HepG2 (cell line): ENCODE results near the gene RNF40. TPM values are rescaled to one million over a fixed set of nuclear protein-coding genes. Genes with fewer than 3 reads are reported as not detected.

Source experiments
- AHR ChIP-seq: IDR thresholded peaks from 2 replicates; pipeline ENCODE4 v1.6.1; 2018; ENCODE audit warnings: missing genetic modification reagents, missing compliant biosample characterization
- ARNTL ChIP-seq: sonication (generic); formaldehyde crosslinking; IDR thresholded peaks from 2 replicates; pipeline ENCODE4 v1.4.0; 2020; ENCODE audit warnings: mild to moderate bottlenecking, missing genetic modification reagents
- CENPX ChIP-seq: sonication (generic); formaldehyde crosslinking; IDR thresholded peaks from 2 replicates; pipeline ENCODE4 v1.9.0; 2021; ENCODE audit warnings: mild to moderate bottlenecking, missing genetic modification reagents, moderate library complexity
- CTCF ChIP-seq: sonication (generic); formaldehyde crosslinking; IDR thresholded peaks from 2 replicates; pipeline ENCODE4 v1.5.0; 2020; ENCODE audit warnings: mild to moderate bottlenecking, missing genetic modification reagents, moderate library complexity
- HMGA1 ChIP-seq: sonication (generic); formaldehyde crosslinking; conservative IDR thresholded peaks from 2 replicates; pipeline ENCODE4 v1.4.0; 2020; ENCODE audit warnings: missing genetic modification reagents
- JUN ChIP-seq: sonication (generic); formaldehyde crosslinking; IDR thresholded peaks from 2 replicates; pipeline ENCODE4 v1.4.0; 2020; ENCODE audit warnings: mild to moderate bottlenecking, missing genetic modification reagents
- NFATC3 ChIP-seq: sonication (generic); formaldehyde crosslinking; IDR thresholded peaks from 2 replicates; pipeline ENCODE4 v1.5.1; 2020; ENCODE audit warnings: mild to moderate bottlenecking, missing genetic modification reagents
- RFXANK ChIP-seq: IDR thresholded peaks from 2 replicates; pipeline ENCODE4 v1.6.1; 2016
- SNRNP70 ChIP-seq: fragments of 200-400 bp; formaldehyde crosslinking; IDR thresholded peaks from 2 replicates; pipeline ENCODE4 v1.6.1; 2017; ENCODE audit warnings: mild to moderate bottlenecking, low read depth, low read length, moderate library complexity
- TBP ChIP-seq: sonication (generic); formaldehyde crosslinking; IDR thresholded peaks from 2 replicates; pipeline ENCODE4 v1.5.0; 2020; ENCODE audit warnings: missing genetic modification reagents
- ZMAT5 ChIP-seq: sonication (generic); formaldehyde crosslinking; IDR thresholded peaks from 2 replicates; pipeline ENCODE4 v1.5.0; 2020; ENCODE audit warnings: mild to moderate bottlenecking, low read depth, missing genetic modification reagents, borderline replicate concordance
- ZNF281 ChIP-seq: sonication (generic); formaldehyde crosslinking; IDR thresholded peaks from 2 replicates; pipeline ENCODE4 v1.4.0; 2020; ENCODE audit warnings: missing genetic modification reagents, borderline replicate concordance
- ZNF282 ChIP-seq: fragments of 450-650 bp; IDR thresholded peaks from 2 replicates; pipeline ENCODE4 v1.6.1; 2018; ENCODE audit not compliant: partially characterized antibody
- ZNF605 ChIP-seq: sonication (generic); formaldehyde crosslinking; IDR thresholded peaks from 2 replicates; pipeline ENCODE4 v1.8.0; 2022; ENCODE audit warnings: mild to moderate bottlenecking, missing genetic modification reagents
- ZNF709 ChIP-seq: sonication (generic); formaldehyde crosslinking; IDR thresholded peaks from 2 replicates; pipeline ENCODE4 v1.5.0; 2020; ENCODE audit warnings: mild to moderate bottlenecking, missing genetic modification reagents
- ZNF720 ChIP-seq: sonication (generic); formaldehyde crosslinking; IDR thresholded peaks from 2 replicates; pipeline ENCODE4 v1.4.0; 2020; ENCODE audit warnings: missing genetic modification reagents
- ZNF747 ChIP-seq: sonication (generic); formaldehyde crosslinking; IDR thresholded peaks from 2 replicates; pipeline ENCODE4 v1.8.1; 2023; ENCODE audit warnings: missing genetic modification reagents, mild to moderate bottlenecking, borderline replicate concordance
- ZNF780A ChIP-seq: sonication (generic); formaldehyde crosslinking; IDR thresholded peaks from 2 replicates; pipeline ENCODE4 v1.8.0; 2022; ENCODE audit warnings: mild to moderate bottlenecking, missing genetic modification reagents, moderate library complexity
- ZSCAN20 ChIP-seq: sonication (generic); formaldehyde crosslinking; IDR thresholded peaks from 2 replicates; pipeline ENCODE4 v1.4.0; 2020; ENCODE audit warnings: missing genetic modification reagents, mild to moderate bottlenecking, borderline replicate concordance
- ZSCAN25 ChIP-seq: sonication (generic); formaldehyde crosslinking; IDR thresholded peaks from 2 replicates; pipeline ENCODE4 v1.8.0; 2022; ENCODE audit warnings: mild to moderate bottlenecking, missing genetic modification reagents
- ZSCAN9 ChIP-seq: IDR thresholded peaks from 2 replicates; pipeline ENCODE4 v1.6.1; 2016; ENCODE audit warnings: borderline replicate concordance
- polyA plus RNA-seq, 8 experiments: library from polyadenylated mRNA; depleted of rRNA in 3 of 8; stranded (reverse) in 7 of 8; unstranded in 1 of 8; fragments of >200 nt; fragmentation: Illumina TruSeq in 4 of 8; extraction: Trizol in 4 of 8; gene quantifications; 2 replicates each; pipeline versions ENCODE4 v1.2.1 to v1.2.3, GENCODE V29; 2011 to 2016; ENCODE audit warnings: low read depth in 4 of 8, missing spikeins in 1 of 8, mixed read lengths in 1 of 8; ENCODE audit not compliant: insufficient read depth in 1 of 8
- total RNA-seq, 5 experiments: library from RNA; depleted of rRNA; stranded (reverse); fragments of >200 nt; fragmentation: Illumina TruSeq; extraction: Trizol; gene quantifications; 2 replicates each; pipeline ENCODE4 v1.2.3, GENCODE V29; 2016; ENCODE audit warnings: low read depth in 1 of 5
- TF ChIP-seq, protein P1 (sequence below): sonication (generic); formaldehyde crosslinking; IDR thresholded peaks from 2 replicates; pipeline ENCODE4 v1.4.0; 2020; ENCODE audit warnings: mild to moderate bottlenecking, missing genetic modification reagents
- TF ChIP-seq, protein P2 (sequence below): sonication (generic); formaldehyde crosslinking; conservative IDR thresholded peaks from 2 replicates; pipeline ENCODE4 v1.8.1; 2023; ENCODE audit warnings: missing genetic modification reagents

Gene RNF40
- total and polyA plus RNA-seq, 2 of the 13 experiments (the other 11 are each of a cell fraction or from before 2014, with no cell fraction given), result 84.0 to 85.6 TPM

DNA sequence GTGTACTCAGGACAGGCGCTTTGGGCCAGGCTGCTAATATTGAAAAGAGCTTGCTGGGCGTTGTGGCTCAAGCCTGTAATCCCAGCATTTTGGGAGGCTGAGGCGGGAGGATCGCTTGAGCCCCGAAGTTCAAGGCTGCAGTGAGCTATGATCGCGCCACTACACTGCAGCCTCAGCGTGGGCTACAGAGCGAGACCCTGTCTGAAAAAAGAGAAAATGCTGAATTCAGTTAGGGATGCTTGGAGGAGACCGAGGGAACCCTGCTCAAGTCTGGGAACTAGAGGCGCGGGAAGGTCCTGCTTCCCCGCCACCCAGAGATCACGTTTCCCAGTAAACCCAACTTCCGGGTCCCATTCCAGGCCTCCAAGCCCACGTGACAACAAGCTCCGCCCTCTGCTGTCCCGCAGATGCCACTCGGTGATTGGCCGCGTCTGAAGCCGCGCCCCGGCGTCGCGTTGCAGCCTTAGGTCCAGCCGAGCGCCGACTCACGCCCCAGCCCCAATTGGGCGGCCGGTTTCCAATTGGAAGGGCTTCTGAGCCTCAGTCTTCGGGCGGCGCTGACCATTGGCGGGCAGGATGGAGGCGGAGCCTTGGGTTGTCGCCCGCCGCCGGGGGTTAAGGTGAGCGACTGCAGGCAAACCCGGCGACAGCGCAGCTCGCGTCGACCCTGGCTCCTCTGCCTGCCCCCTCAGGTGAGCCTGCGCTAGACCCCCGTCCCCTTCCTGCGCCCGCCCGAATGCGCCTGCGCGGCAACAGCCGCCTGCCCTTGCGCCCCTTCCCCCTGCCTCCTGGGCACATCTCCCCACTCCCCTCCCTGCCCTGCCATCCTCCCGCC is 14.1 kb upstream of the RNF40 start, which contains the start of gene PHKG2 (continued):
- TF ChIP-seq ZMAT5, result no peak
- peak; percentile 49; the same call in 1 of the 2 replicates for TF ChIP-seq ZSCAN25 (CRISPR knock-in tag)
- no peak for TF ChIP-seq ZNF720 (CRISPR knock-in tag)
- TF ChIP-seq, protein P1, sequence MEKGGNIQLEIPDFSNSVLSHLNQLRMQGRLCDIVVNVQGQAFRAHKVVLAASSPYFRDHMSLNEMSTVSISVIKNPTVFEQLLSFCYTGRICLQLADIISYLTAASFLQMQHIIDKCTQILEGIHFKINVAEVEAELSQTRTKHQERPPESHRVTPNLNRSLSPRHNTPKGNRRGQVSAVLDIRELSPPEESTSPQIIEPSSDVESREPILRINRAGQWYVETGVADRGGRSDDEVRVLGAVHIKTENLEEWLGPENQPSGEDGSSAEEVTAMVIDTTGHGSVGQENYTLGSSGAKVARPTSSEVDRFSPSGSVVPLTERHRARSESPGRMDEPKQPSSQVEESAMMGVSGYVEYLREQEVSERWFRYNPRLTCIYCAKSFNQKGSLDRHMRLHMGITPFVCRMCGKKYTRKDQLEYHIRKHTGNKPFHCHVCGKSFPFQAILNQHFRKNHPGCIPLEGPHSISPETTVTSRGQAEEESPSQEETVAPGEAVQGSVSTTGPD (CRISPR knock-in tag), result no peak
- TF ChIP-seq ZNF709 (CRISPR knock-in tag), result no peak
- TF ChIP-seq NFATC3 (CRISPR knock-in tag), result no peak
- no peak for TF ChIP-seq SNRNP70
- 0 out of 2 replicates have a peak, but pooled peaks have one; percentile 14 for TF ChIP-seq ZSCAN20 (CRISPR knock-in tag)
- TF ChIP-seq ARNTL (CRISPR knock-in tag), result peak; percentile 99
- TF ChIP-seq, protein P2, sequence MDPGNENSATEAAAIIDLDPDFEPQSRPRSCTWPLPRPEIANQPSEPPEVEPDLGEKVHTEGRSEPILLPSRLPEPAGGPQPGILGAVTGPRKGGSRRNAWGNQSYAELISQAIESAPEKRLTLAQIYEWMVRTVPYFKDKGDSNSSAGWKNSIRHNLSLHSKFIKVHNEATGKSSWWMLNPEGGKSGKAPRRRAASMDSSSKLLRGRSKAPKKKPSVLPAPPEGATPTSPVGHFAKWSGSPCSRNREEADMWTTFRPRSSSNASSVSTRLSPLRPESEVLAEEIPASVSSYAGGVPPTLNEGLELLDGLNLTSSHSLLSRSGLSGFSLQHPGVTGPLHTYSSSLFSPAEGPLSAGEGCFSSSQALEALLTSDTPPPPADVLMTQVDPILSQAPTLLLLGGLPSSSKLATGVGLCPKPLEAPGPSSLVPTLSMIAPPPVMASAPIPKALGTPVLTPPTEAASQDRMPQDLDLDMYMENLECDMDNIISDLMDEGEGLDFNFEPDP (CRISPR knock-in tag), result no peak
- TF ChIP-seq ZSCAN9 (CRISPR knock-in tag), result peak; percentile 78
- TF ChIP-seq ZNF780A, result no peak
- TF ChIP-seq TBP (CRISPR knock-in tag), result no peak
- peak; percentile 87; the same call in 1 of the 2 replicates for TF ChIP-seq ZNF747 (CRISPR knock-in tag)
- TF ChIP-seq CENPX (CRISPR knock-in tag), result no peak
- TF ChIP-seq JUN (CRISPR knock-in tag), result no peak
- no peak for TF ChIP-seq ZNF282
- TF ChIP-seq AHR, result no peak; the same call in 1 of the 2 replicates
- TF ChIP-seq HMGA1 (CRISPR knock-in tag), result no peak
- peak; percentile 91; the same call in 1 of the 2 replicates for TF ChIP-seq RFXANK (CRISPR knock-in tag)
- peak; percentile 96 for TF ChIP-seq ZNF605 (CRISPR knock-in tag)
- no peak for TF ChIP-seq CTCF
- no peak for TF ChIP-seq ZNF281 (CRISPR knock-in tag)
